Osteoblast (primary cell): Measurements from ENCODE around the gene OR5AS1. TPM values are rescaled to one million over a fixed set of nuclear protein-coding genes. Genes with fewer than 3 reads are reported as not detected.
"Not testable (repeated sequence)": the region's sequence is repeated elsewhere in the genome, so short reads cannot be mapped to it uniquely, and the experiment has no call there.

Experiments used
- DNase-seq: peaks from one replicate; pipeline ENCODE4 v3.0.0; 2011; ENCODE audit warnings: low spot score, mixed read lengths; ENCODE audit not compliant: insufficient read length; ENCODE audit errors: missing footprints
- H2AFZ ChIP-seq: 2 replicates; pipeline ENCODE4 v1.6.0; 2011; ENCODE audit warnings: mild to moderate bottlenecking, low read length
- H3K27ac ChIP-seq: 2 replicates; pipeline ENCODE4 v1.5.1; 2011; ENCODE audit warnings: mild to moderate bottlenecking, low read depth, low read length, moderate library complexity
- H3K27me3 ChIP-seq: 2 replicates; pipeline ENCODE4 v1.6.0; 2012; ENCODE audit warnings: mild to moderate bottlenecking, control low read depth, inconsistent platforms, low read length, moderate library complexity; ENCODE audit not compliant: insufficient read depth
- H3K36me3 ChIP-seq: 2 replicates; pipeline ENCODE4 v1.5.1; 2011; ENCODE audit warnings: mild to moderate bottlenecking, low read length, control low read depth, moderate library complexity; ENCODE audit not compliant: insufficient read depth
- H3K4me1 ChIP-seq: 2 replicates; pipeline ENCODE4 v1.5.1; 2011; ENCODE audit warnings: mild to moderate bottlenecking, low read length, control low read depth, moderate library complexity; ENCODE audit not compliant: insufficient read depth
- H3K4me2 ChIP-seq: 2 replicates; pipeline ENCODE4 v1.6.0; 2011; ENCODE audit warnings: mild to moderate bottlenecking, low read length; ENCODE audit not compliant: insufficient read depth
- H3K4me3 ChIP-seq: fragments of 200-600 bp; sonication (generic); 3 replicates; pipeline ENCODE4 v1.5.1; 2012; ENCODE audit warnings: mild to moderate bottlenecking, low read length, inconsistent platforms; ENCODE audit not compliant: insufficient read depth
- H3K79me2 ChIP-seq: 2 replicates; pipeline ENCODE4 v1.6.0; 2012; ENCODE audit warnings: mild to moderate bottlenecking, low read length, control low read depth, inconsistent platforms; ENCODE audit not compliant: insufficient read depth
- H3K9me3 ChIP-seq: 2 replicates; pipeline ENCODE4 v1.5.1; 2011; ENCODE audit warnings: low read depth, low read length, control low read depth
- H4K20me1 ChIP-seq: 2 replicates; pipeline ENCODE4 v1.6.0; 2012; ENCODE audit warnings: mild to moderate bottlenecking, low read length, control low read depth; ENCODE audit not compliant: insufficient read depth
- total RNA-seq: library from RNA; depleted of rRNA; stranded (reverse); fragments of >200 nt; gene quantifications from 2 replicates; pipeline ENCODE4 v1.2.3, GENCODE V29; 2012
- TF ChIP-seq, protein P1 (sequence below): IDR thresholded peaks from 2 replicates; pipeline ENCODE4 v1.5.1; 2011; ENCODE audit warnings: mild to moderate bottlenecking, low read depth, low read length, moderate library complexity; ENCODE audit errors: extremely low read depth

OR5AS1 gene
- total RNA-seq, 1 donor, result not detected

DNA sequence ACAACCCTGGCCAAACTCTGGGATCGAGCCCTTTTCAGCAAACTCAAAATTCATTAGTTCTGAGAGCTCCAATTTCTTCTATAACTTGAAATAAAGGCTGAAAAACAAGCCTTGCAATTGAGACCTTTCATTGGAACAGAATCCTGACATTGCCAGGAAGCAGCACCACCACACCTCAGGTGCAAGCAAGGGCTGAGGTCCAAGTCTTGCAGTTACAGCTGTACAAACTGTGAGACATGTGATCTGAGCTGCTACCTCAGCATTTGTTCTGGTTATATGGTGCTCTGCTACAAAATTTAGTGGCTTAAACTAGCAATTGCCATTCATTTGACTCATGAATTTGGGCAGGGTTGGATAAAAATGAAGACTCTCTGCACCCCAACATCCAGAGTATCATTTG, 18.1 kb downstream of the OR5AS1 start:
- H3K27me3 ChIP-seq, result no peaks in the 10 kb centered on the region
- no peak overlapping the region for H3K4me2 ChIP-seq
- DNase-seq, result no peak
- no peaks in the 10 kb centered on the region for H3K36me3 ChIP-seq
- H3K27ac ChIP-seq, result no peak overlapping the region
- TF ChIP-seq, protein P1, sequence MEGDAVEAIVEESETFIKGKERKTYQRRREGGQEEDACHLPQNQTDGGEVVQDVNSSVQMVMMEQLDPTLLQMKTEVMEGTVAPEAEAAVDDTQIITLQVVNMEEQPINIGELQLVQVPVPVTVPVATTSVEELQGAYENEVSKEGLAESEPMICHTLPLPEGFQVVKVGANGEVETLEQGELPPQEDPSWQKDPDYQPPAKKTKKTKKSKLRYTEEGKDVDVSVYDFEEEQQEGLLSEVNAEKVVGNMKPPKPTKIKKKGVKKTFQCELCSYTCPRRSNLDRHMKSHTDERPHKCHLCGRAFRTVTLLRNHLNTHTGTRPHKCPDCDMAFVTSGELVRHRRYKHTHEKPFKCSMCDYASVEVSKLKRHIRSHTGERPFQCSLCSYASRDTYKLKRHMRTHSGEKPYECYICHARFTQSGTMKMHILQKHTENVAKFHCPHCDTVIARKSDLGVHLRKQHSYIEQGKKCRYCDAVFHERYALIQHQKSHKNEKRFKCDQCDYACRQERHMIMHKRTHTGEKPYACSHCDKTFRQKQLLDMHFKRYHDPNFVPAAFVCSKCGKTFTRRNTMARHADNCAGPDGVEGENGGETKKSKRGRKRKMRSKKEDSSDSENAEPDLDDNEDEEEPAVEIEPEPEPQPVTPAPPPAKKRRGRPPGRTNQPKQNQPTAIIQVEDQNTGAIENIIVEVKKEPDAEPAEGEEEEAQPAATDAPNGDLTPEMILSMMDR, result no peak
- H3K79me2 ChIP-seq, result no peaks in the 10 kb centered on the region
- H2AFZ ChIP-seq, result no peak overlapping the region
- no peaks in the 10 kb centered on the region for H3K9me3 ChIP-seq
- no peaks in the 10 kb centered on the region for H3K4me1 ChIP-seq
- H4K20me1 ChIP-seq, result no peaks in the 10 kb centered on the region
- H3K4me3 ChIP-seq, result no peak overlapping the region

- H3K4me2 ChIP-seq, result no peak overlapping the region
- no peaks in the 10 kb centered on the region for H4K20me1 ChIP-seq
- H3K4me1 ChIP-seq, result no peaks in the 10 kb centered on the region
- no peak for DNase-seq
- H3K9me3 ChIP-seq, result no peaks in the 10 kb centered on the region
- no peak overlapping the region for H3K4me3 ChIP-seq
- TF ChIP-seq, protein P1, result no peak
- H3K36me3 ChIP-seq, result no peaks in the 10 kb centered on the region
- H3K27me3 ChIP-seq, result no peaks in the 10 kb centered on the region
- H2AFZ ChIP-seq, result no peak overlapping the region
- no peaks in the 10 kb centered on the region for H3K79me2 ChIP-seq
- H3K27ac ChIP-seq, result no peak overlapping the region
Measured at GRCh38 chr11:56048480-56048879, 21.0 kb downstream of the OR5AS1 start.

DNA sequence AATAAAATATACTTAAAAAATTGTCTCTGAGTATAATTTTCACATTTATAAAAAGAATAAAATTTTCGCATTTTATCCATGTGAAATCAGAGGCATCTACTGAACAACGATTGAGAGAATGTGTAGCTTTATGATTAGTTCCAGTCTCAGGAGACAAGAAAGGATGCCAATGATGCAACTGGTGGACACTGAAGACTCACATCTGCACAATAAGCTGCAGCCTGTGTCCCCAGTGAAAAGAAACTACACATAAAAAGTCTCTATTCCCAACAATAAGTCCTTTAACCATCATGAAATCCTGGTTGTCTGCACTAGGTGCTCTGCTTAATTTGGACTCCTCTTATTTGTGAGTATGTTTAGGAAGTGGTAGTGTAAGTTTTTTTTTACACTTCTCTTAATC, 22.0 kb downstream of the OR5AS1 start:
- no peak overlapping the region for H2AFZ ChIP-seq
- no peaks in the 10 kb centered on the region for H3K79me2 ChIP-seq
- no peaks in the 10 kb centered on the region for H3K4me1 ChIP-seq
- H3K4me3 ChIP-seq, result no peak overlapping the region
- H4K20me1 ChIP-seq, result no peaks in the 10 kb centered on the region
- no peaks in the 10 kb centered on the region for H3K27me3 ChIP-seq
- H3K27ac ChIP-seq, result no peak overlapping the region
- TF ChIP-seq, protein P1, result no peak
- no peak overlapping the region for H3K4me2 ChIP-seq
- H3K36me3 ChIP-seq, result no peaks in the 10 kb centered on the region
- H3K9me3 ChIP-seq, result no peaks in the 10 kb centered on the region
- DNase-seq, result no peak

- not testable (repeated sequence) for H3K4me1 ChIP-seq, H3K36me3 ChIP-seq, H4K20me1 ChIP-seq, H3K9me3 ChIP-seq, H3K27me3 ChIP-seq, H3K4me3 ChIP-seq, H3K79me2 ChIP-seq, H3K27ac ChIP-seq, H2AFZ ChIP-seq, H3K4me2 ChIP-seq, DNase-seq
Measured at GRCh38 chr11:56056366-56056765, 28.9 kb downstream of the OR5AS1 start.

- H3K4me3 ChIP-seq, H4K20me1 ChIP-seq, H3K9me3 ChIP-seq, H3K4me1 ChIP-seq, DNase-seq, H3K27ac ChIP-seq, H3K27me3 ChIP-seq, H3K79me2 ChIP-seq, H2AFZ ChIP-seq, H3K4me2 ChIP-seq, H3K36me3 ChIP-seq: not testable (repeated sequence)
Measured at GRCh38 chr11:56057661-56058237, 30.3 kb downstream of the OR5AS1 start.

DNA sequence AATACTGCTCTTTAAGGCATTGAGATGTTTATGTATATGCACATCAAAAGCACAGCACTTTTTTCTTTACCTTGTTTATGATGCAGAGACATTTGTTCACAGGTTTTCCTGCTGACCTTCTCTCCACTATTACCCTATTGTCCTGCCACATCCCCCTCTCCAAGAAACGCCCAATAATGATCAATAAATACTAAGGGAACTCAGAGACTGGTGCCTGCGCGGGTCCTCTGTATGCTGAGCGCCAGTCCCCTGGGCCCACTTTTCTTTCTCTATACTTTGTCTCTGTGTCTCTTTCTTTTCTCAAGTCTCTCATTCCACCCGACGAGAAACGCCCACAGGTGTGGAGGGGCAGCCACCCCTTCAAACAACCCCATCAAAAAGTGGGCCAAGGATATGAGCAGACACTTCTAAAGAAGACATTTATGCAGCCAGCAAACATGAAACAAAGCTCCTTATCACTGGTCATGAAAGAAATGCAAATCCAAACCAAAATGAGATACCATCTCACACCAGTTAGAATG, 30.9 kb downstream of the OR5AS1 start:
- not testable (repeated sequence) for H3K4me1 ChIP-seq, H4K20me1 ChIP-seq, H2AFZ ChIP-seq, H3K27ac ChIP-seq, H3K4me2 ChIP-seq, H3K9me3 ChIP-seq, H3K79me2 ChIP-seq, H3K4me3 ChIP-seq, DNase-seq, H3K36me3 ChIP-seq, H3K27me3 ChIP-seq
